ENCODE data around the gene ANAPC7. TPM values are rescaled to one million over a fixed set of nuclear protein-coding genes. Genes with fewer than 3 reads are reported as not detected.

The ANAPC7 gene
- polyA plus RNA-seq, 1 of the 3 experiments (the other 2 are of a cell fraction): 58.9 TPM

- 82% methylated on average over 3 of the region's 3 CpGs for WGBS (ENCODE audit: low lambda C conversion rate)
- Histone ChIP-seq H3K27me3 (ENCODE audit: insufficient read depth) (no peaks in the 10 kb centered on the region), H3K4me1 (ENCODE audit: control insufficient read depth in 1 of 2, insufficient read depth in 2 of 2, low read depth in 1 of 2, low read length in 1 of 2) (0 out of 4 replicates have a peak, but pooled peaks cover 0 to 7% of the 10 kb centered on the region in 2 experiments), H3K36me3 (replicated peaks in 1 of 2; ENCODE audit: control insufficient read depth in 1 of 2, insufficient read depth in 2 of 2, low read length in 1 of 2) (peaks cover 87 to 95% of the 10 kb centered on the region in 2 experiments), H4K20me1 (ENCODE audit: insufficient read depth) (no peaks in the 10 kb centered on the region), H3K4me2 (no peak overlapping the region), H3K9me3 (no peaks in the 10 kb centered on the region), H3K4me3 (ENCODE audit: low read depth in 2 of 2, low read length in 1 of 2) (no peak overlapping the region), H3K9me2 (no peaks in the 10 kb centered on the region), H3K79me2 (ENCODE audit: insufficient read depth) (peaks cover 50% of the 10 kb centered on the region), H3F3A (replicated peaks; ENCODE audit: insufficient read depth) (peaks cover 10% of the 10 kb centered on the region), H3K9ac (no peak overlapping the region), H3K27ac (ENCODE audit: low read depth in 2 of 2, low read length in 1 of 2) (no peak overlapping the region), H2AFZ (ENCODE audit: low read depth) (no peak overlapping the region)
- TF ChIP-seq, protein P1, sequence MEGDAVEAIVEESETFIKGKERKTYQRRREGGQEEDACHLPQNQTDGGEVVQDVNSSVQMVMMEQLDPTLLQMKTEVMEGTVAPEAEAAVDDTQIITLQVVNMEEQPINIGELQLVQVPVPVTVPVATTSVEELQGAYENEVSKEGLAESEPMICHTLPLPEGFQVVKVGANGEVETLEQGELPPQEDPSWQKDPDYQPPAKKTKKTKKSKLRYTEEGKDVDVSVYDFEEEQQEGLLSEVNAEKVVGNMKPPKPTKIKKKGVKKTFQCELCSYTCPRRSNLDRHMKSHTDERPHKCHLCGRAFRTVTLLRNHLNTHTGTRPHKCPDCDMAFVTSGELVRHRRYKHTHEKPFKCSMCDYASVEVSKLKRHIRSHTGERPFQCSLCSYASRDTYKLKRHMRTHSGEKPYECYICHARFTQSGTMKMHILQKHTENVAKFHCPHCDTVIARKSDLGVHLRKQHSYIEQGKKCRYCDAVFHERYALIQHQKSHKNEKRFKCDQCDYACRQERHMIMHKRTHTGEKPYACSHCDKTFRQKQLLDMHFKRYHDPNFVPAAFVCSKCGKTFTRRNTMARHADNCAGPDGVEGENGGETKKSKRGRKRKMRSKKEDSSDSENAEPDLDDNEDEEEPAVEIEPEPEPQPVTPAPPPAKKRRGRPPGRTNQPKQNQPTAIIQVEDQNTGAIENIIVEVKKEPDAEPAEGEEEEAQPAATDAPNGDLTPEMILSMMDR (IDR thresholded peaks at IDR 0.05): peak; percentile 52
- TF ChIP-seq GABPA (IDR thresholded peaks at IDR 0.05; ENCODE audit: low read depth) (no peak), RAD21 (IDR thresholded peaks at IDR 0.05; ENCODE audit: low read length) (peak; percentile 29; the same call in 1 of the 2 replicates)
- DNase-seq: peak; percentile 32
- POLR2A ChIA-PET: no interaction called here
- CTCF ChIA-PET: interaction anchor here (0.6 to 0.8 kb wide), 2 partner anchors 10 to 18 kb away, joined by 3 read pairs; no protein-coding TSS in a partner anchor
These were observed 64.8 kb downstream of the ANAPC7 start for GRCh38 chr12:110338754-110339153.

- H3K27me3 ChIP-seq (ENCODE audit: insufficient read depth): no peaks in the 10 kb centered on the region
- no peak overlapping the region for H3K9ac ChIP-seq
- TF ChIP-seq, protein P1 (IDR thresholded peaks at IDR 0.05): no peak
- TF ChIP-seq POLR2AphosphoS5 (IDR thresholded peaks at IDR 0.05; ENCODE audit: low read depth, low read length) (no peak), MXI1 (IDR thresholded peaks at IDR 0.05; ENCODE audit: low read depth, low read length) (no peak), EZH2phosphoT487 (IDR thresholded peaks at IDR 0.05; ENCODE audit: borderline replicate concordance, low read depth) (no peak), TAF1 (IDR thresholded peaks at IDR 0.05; ENCODE audit: borderline replicate concordance, low read depth, low read length) (no peak), YY1 (IDR thresholded peaks at IDR 0.05; ENCODE audit: low read depth) (no peak), TCF12 (IDR thresholded peaks at IDR 0.05) (no peak), EP300 (IDR thresholded peaks at IDR 0.05; ENCODE audit: borderline replicate concordance in 1 of 2, low read depth in 1 of 2, low read length in 1 of 2) (no peak)
- TF ChIP-seq, protein P2, sequence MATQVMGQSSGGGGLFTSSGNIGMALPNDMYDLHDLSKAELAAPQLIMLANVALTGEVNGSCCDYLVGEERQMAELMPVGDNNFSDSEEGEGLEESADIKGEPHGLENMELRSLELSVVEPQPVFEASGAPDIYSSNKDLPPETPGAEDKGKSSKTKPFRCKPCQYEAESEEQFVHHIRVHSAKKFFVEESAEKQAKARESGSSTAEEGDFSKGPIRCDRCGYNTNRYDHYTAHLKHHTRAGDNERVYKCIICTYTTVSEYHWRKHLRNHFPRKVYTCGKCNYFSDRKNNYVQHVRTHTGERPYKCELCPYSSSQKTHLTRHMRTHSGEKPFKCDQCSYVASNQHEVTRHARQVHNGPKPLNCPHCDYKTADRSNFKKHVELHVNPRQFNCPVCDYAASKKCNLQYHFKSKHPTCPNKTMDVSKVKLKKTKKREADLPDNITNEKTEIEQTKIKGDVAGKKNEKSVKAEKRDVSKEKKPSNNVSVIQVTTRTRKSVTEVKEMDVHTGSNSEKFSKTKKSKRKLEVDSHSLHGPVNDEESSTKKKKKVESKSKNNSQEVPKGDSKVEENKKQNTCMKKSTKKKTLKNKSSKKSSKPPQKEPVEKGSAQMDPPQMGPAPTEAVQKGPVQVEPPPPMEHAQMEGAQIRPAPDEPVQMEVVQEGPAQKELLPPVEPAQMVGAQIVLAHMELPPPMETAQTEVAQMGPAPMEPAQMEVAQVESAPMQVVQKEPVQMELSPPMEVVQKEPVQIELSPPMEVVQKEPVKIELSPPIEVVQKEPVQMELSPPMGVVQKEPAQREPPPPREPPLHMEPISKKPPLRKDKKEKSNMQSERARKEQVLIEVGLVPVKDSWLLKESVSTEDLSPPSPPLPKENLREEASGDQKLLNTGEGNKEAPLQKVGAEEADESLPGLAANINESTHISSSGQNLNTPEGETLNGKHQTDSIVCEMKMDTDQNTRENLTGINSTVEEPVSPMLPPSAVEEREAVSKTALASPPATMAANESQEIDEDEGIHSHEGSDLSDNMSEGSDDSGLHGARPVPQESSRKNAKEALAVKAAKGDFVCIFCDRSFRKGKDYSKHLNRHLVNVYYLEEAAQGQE (IDR thresholded peaks at IDR 0.05; ENCODE audit: low read depth, low read length): no peak
- TF ChIP-seq, protein P3, sequence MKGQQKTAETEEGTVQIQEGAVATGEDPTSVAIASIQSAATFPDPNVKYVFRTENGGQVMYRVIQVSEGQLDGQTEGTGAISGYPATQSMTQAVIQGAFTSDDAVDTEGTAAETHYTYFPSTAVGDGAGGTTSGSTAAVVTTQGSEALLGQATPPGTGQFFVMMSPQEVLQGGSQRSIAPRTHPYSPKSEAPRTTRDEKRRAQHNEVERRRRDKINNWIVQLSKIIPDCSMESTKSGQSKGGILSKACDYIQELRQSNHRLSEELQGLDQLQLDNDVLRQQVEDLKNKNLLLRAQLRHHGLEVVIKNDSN (IDR thresholded peaks at IDR 0.05; ENCODE audit: borderline replicate concordance, low read depth): no peak
- H3F3A ChIP-seq (replicated peaks; ENCODE audit: insufficient read depth): peaks cover 8% of the 10 kb centered on the region
- no peak overlapping the region for H3K27ac ChIP-seq (ENCODE audit: low read depth in 2 of 2, low read length in 1 of 2)
- no peak for DNase-seq
- no peak overlapping the region for H3K4me2 ChIP-seq
- H2AFZ ChIP-seq (ENCODE audit: low read depth): no peak overlapping the region
- 95% methylated on average over 11 of the region's 11 CpGs for WGBS (ENCODE audit: low lambda C conversion rate)
- peaks cover 52% of the 10 kb centered on the region for H3K79me2 ChIP-seq (ENCODE audit: insufficient read depth)
- no peaks in the 10 kb centered on the region for H3K9me2 ChIP-seq
- H3K36me3 ChIP-seq (replicated peaks in 1 of 2; ENCODE audit: control insufficient read depth in 1 of 2, insufficient read depth in 2 of 2, low read length in 1 of 2): peaks cover 87 to 95% of the 10 kb centered on the region in 2 experiments
- CTCF ChIA-PET: interaction anchor here (0.6 to 0.8 kb wide), 2 partner anchors 10 to 17 kb away, joined by 3 read pairs; no protein-coding TSS in a partner anchor
- POLR2A ChIA-PET: no interaction called here
- 0 out of 4 replicates have a peak, but pooled peaks cover 0 to 7% of the 10 kb centered on the region in 2 experiments for H3K4me1 ChIP-seq (ENCODE audit: control insufficient read depth in 1 of 2, insufficient read depth in 2 of 2, low read depth in 1 of 2, low read length in 1 of 2)
- H4K20me1 ChIP-seq (ENCODE audit: insufficient read depth): peaks cover 4% of the 10 kb centered on the region; the same call in 1 of the 2 replicates
- H3K4me3 ChIP-seq (ENCODE audit: low read depth in 2 of 2, low read length in 1 of 2): no peak overlapping the region
- no peaks in the 10 kb centered on the region for H3K9me3 ChIP-seq
These were observed 65.4 kb downstream of the ANAPC7 start for GRCh38 chr12:110337912-110338710.

Data from SK-N-SH (cell line).